SK-N-MC (cell line): Measurements from ENCODE around the gene C3orf85.

ENCODE experiments used
- EZH2 ChIP-seq: fragments of 200-600 bp; sonication (generic); IDR thresholded peaks from one replicate; pipeline ENCODE4 v1.6.1; 2017; ENCODE audit warnings: antibody characterized with exemption
- POLR2AphosphoS5 ChIP-seq: IDR thresholded peaks from 2 replicates; pipeline ENCODE4 v1.6.1; 2012; ENCODE audit warnings: mild to moderate bottlenecking, low read depth, low read length, borderline replicate concordance

DNA sequence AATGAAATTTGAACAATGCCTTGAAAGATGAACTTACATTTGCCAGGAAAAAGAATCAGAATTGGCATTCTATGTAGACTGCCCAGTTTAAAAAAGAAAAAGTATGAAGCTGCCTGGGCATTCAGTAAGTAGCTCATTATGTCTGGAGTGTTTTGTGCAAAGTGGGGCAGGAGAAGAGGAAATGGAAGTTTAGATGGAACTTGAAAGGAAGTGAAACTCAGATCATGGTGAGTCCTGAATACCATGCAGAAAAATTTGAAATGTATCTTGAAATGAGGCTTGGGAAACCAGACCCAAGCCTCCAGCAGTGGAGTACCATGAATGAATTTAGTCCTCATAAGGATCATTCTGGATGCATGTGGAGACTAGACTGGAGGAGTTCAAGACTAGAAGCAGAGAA lies 13.8 kb upstream of the C3orf85 start:
- TF ChIP-seq POLR2AphosphoS5 (no peak), EZH2 (no peak)
